Left cardiac atrium (tissue), 4 donors: ENCODE measurements around the gene OR4K17. TPM values are rescaled to one million over a fixed set of nuclear protein-coding genes. Genes with fewer than 3 reads are reported as not detected.
"Not testable (repeated sequence)": the region's sequence is repeated elsewhere in the genome, so short reads cannot be mapped to it uniquely, and the experiment has no call there.

Source experiments
- ATAC-seq, 2 donors: fragments of 200-7000 bp; cut with Tn5 transposase; one replicate each; pipeline ENCODE4 v1.9.1; 2020; ENCODE audit warnings: mild to moderate bottlenecking in 2 of 2, moderate library complexity in 2 of 2
- DNase-seq: peaks from one replicate; pipeline ENCODE4 v3.0.0-alpha.2; 2020
- intact Hi-C, 2 donors: fragments of 100-400 bp; cut with DNase I; formaldehyde crosslinking; loops; one replicate each; pipeline versions ENCODE4 v1.14.1 to v1.15.1; 2022 to 2023
- long read RNA-seq: library from polyadenylated mRNA; unstranded; transcript quantifications from one replicate; pipeline ENCODE4 v2.0.0, GENCODE V29; 2021
- total RNA-seq, 2 donors: library from RNA; stranded (reverse); fragmentation: NEBNext Ultra II Directional; extraction: Animal tissue kit (Norgen Biotek cat#: 25700); gene quantifications; one replicate each; pipeline ENCODE4 v1.2.1, GENCODE V29; 2021
- donor health status: DM: no; HTN: yes; CAD: no.
- donor health status: DM: no; HTN: yes; CAD: no; lungs with severe emphysema.
- donor health status: DM: yes; HTN: yes; CAD: no.
- donor health status: Dilated cardiomyopathy.

The OR4K17 gene
- total RNA-seq = under 1 TPM in 1 of 2 donors, not detected in 1; 0.05 TPM
- long read RNA-seq = 0 reads

- intact Hi-C loops = no loop called here
- ATAC-seq (no peak), DNase-seq (no peak)
These were observed at the start of gene OR4K17 for GRCh38 chr14:20110438-20110837. Gene OR4K17 (plus strand): TSS chr14:20110739. CDS start chr14:20117500, 6,761 bp downstream.

GRCh38 chr14:20092050-20092449 lies 18.5 kb upstream of the OR4K17 start:
- intact Hi-C loops = no loop called here
- ATAC-seq = no peak
- DNase-seq = no peak

- ATAC-seq (no peak), DNase-seq (no peak)
- intact Hi-C loops = no loop called here
These were observed 17.1 kb upstream of the OR4K17 start for GRCh38 chr14:20093442-20093841.

- intact Hi-C loops, DNase-seq, ATAC-seq: not testable (repeated sequence)
These were observed 11.4 kb upstream of the OR4K17 start for GRCh38 chr14:20098926-20099770.

- intact Hi-C loops = no loop called here
- ATAC-seq (no peak), DNase-seq (no peak)
These were observed 1.8 kb downstream of the OR4K17 start for GRCh38 chr14:20112321-20112720.

GRCh38 chr14:20116748-20117147 lies 6.2 kb downstream of the OR4K17 start:
- no peak for ATAC-seq
- DNase-seq = no peak
- intact Hi-C loops = no loop called here

GRCh38 chr14:20118795-20119194 lies 8.3 kb downstream of the OR4K17 start:
- DNase-seq (no peak), ATAC-seq (no peak)
- intact Hi-C loops = no loop called here

- ATAC-seq (no peak), DNase-seq (no peak)
- intact Hi-C loops = no loop called here
These were observed 28.0 kb downstream of the OR4K17 start, which contains the start of gene OR4N5 for GRCh38 chr14:20138520-20138919. Gene OR4N5 (plus strand): TSS chr14:20138820. CDS start chr14:20143736, 4,916 bp downstream.

GRCh38 chr14:20143911-20144310 lies 33.4 kb downstream of the OR4K17 start:
- ATAC-seq (no peak), DNase-seq (no peak)
- intact Hi-C loops = no loop called here

- ATAC-seq (no peak), DNase-seq (no peak)
- intact Hi-C loops = no loop called here
These were observed 34.3 kb downstream of the OR4K17 start for GRCh38 chr14:20144820-20145219.

- ATAC-seq = no peak
- DNase-seq = no peak
- intact Hi-C loops = no loop called here
These were observed 53.9 kb downstream of the OR4K17 start for GRCh38 chr14:20164462-20164861.

GRCh38 chr14:20167091-20167490 lies 56.6 kb downstream of the OR4K17 start:
- no peak for DNase-seq
- intact Hi-C loops = no loop called here
- ATAC-seq = no peak

- ATAC-seq, DNase-seq, intact Hi-C loops: not testable (repeated sequence)
These were observed 59.3 kb downstream of the OR4K17 start for GRCh38 chr14:20169852-20170251.

Other genes with a start within 250 kb of the OR4K17 start
- gene OR4K2, start 235.6 kb upstream of the OR4K17 start, total RNA-seq = not detected
- not detected for gene OR4K5, start 190.1 kb upstream of the OR4K17 start, total RNA-seq
- not detected for gene OR4K1, start 179.8 kb upstream of the OR4K17 start, total RNA-seq
- gene OR4K15, start 135.1 kb upstream of the OR4K17 start, total RNA-seq = not detected
- not detected for gene OR4Q2, start 108.6 kb upstream of the OR4K17 start, total RNA-seq
- not detected for gene OR4K14, start 91.4 kb upstream of the OR4K17 start, total RNA-seq
- gene OR4K13, start 74.7 kb upstream of the OR4K17 start, total RNA-seq = not detected
- gene OR4L1, start 50.7 kb upstream of the OR4K17 start, total RNA-seq = not detected
- not detected for gene OR4N5, start 28.1 kb downstream of the OR4K17 start, total RNA-seq
- gene OR11G2, start 80.2 kb downstream of the OR4K17 start, total RNA-seq = not detected
- not detected for gene OR11H6, start 113.0 kb downstream of the OR4K17 start, total RNA-seq
- not detected for gene OR11H7, start 118.2 kb downstream of the OR4K17 start, total RNA-seq
- gene OR11H4, start 128.5 kb downstream of the OR4K17 start, total RNA-seq = not detected
- gene TTC5, start 195.2 kb downstream of the OR4K17 start, total RNA-seq = 10 to 100 TPM in 1 of 2 donors, 1 to 10 TPM in 1; 7.6 to 13.3 TPM
- gene CCNB1IP1, start 222.5 kb downstream of the OR4K17 start, total RNA-seq = 10 to 100 TPM; 41.0 to 49.2 TPM
- 10 to 100 TPM; 12.5 to 13.6 TPM for gene PARP2, start 232.9 kb downstream of the OR4K17 start, total RNA-seq